ENCODE results near the gene ZNF605.
"Not testable (repeated sequence)": the region's sequence is repeated elsewhere in the genome, so short reads cannot be mapped to it uniquely, and the experiment has no call there.

ZNF605 gene

GRCh38 chr12:132922676-132923075, 33.4 kb downstream of the ZNF605 start:
- Histone ChIP-seq H3K36me3 (peaks cover 12% of the 10 kb centered on the region), H3K27ac (no peak overlapping the region), H3K4me3 (ENCODE audit: low read depth, low read length) (no peak overlapping the region), H3K27me3 (ENCODE audit: insufficient read depth, low read depth, severe bottlenecking) (no peaks in the 10 kb centered on the region), H3K9me3 (ENCODE audit: severe bottlenecking) (peaks cover 59% of the 10 kb centered on the region)
- TF ChIP-seq, protein P1, sequence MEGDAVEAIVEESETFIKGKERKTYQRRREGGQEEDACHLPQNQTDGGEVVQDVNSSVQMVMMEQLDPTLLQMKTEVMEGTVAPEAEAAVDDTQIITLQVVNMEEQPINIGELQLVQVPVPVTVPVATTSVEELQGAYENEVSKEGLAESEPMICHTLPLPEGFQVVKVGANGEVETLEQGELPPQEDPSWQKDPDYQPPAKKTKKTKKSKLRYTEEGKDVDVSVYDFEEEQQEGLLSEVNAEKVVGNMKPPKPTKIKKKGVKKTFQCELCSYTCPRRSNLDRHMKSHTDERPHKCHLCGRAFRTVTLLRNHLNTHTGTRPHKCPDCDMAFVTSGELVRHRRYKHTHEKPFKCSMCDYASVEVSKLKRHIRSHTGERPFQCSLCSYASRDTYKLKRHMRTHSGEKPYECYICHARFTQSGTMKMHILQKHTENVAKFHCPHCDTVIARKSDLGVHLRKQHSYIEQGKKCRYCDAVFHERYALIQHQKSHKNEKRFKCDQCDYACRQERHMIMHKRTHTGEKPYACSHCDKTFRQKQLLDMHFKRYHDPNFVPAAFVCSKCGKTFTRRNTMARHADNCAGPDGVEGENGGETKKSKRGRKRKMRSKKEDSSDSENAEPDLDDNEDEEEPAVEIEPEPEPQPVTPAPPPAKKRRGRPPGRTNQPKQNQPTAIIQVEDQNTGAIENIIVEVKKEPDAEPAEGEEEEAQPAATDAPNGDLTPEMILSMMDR (IDR thresholded peaks at IDR 0.05; ENCODE audit: low read depth, low read length), result no peak
- no peak for DNase-seq

DNA sequence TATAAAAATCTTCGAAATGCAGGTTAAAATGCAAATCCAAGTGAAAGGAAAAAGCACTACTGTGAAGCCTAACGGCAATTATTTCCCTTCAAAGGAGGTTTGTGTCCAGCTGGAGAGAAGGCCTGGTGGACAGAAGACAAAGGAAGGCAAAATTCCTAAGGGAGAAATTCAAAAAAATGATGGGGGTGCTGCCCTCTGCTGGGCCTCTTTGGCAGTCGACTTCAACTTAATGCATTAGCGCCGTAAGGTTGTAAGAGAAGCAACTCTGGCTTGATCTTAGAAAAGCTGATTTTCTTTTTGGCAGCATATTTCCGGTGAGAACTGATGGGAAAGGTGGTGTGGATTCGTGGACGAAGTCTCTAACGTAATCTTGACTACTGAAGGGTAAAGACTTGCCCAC, 34.4 kb downstream of the ZNF605 start:
- Histone ChIP-seq H3K36me3 (peaks cover 11% of the 10 kb centered on the region), H3K4me3 (ENCODE audit: low read depth, low read length) (no peak overlapping the region), H3K27ac (no peak overlapping the region), H3K27me3 (ENCODE audit: insufficient read depth, low read depth, severe bottlenecking) (no peaks in the 10 kb centered on the region), H3K9me3 (ENCODE audit: severe bottlenecking) (peaks cover 53% of the 10 kb centered on the region)
- TF ChIP-seq, protein P1 (IDR thresholded peaks at IDR 0.05; ENCODE audit: low read depth, low read length), result peak; percentile 57
- DNase-seq, result peak; percentile 18

DNA sequence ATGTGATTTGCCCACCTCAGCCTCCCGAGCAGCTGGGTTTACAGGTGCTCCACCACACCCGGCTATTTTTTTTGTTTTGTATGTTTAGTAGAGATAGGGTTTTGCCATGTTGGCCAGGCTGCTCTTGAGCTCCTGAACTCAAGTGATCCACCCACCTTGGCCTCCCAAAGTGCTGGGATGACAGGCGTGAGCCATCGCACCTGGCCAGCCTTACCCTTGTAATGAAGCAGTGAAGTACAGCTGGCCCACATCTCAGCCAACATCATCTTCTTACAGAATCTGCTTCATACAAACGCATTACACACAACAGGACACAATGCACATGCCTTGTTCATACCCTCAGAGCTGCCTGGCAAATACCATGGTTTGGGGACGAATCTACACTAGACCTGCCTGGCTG, 37.4 kb downstream of the ZNF605 start:
- Histone ChIP-seq H3K36me3 (no peaks in the 10 kb centered on the region), H3K4me3 (ENCODE audit: low read depth, low read length) (no peak overlapping the region), H3K9me3 (ENCODE audit: severe bottlenecking) (peaks cover 33% of the 10 kb centered on the region), H3K27me3 (ENCODE audit: insufficient read depth, low read depth, severe bottlenecking) (no peaks in the 10 kb centered on the region), H3K27ac (no peak overlapping the region)
- TF ChIP-seq, protein P1 (IDR thresholded peaks at IDR 0.05; ENCODE audit: low read depth, low read length), result no peak
- DNase-seq, result no peak

DNA sequence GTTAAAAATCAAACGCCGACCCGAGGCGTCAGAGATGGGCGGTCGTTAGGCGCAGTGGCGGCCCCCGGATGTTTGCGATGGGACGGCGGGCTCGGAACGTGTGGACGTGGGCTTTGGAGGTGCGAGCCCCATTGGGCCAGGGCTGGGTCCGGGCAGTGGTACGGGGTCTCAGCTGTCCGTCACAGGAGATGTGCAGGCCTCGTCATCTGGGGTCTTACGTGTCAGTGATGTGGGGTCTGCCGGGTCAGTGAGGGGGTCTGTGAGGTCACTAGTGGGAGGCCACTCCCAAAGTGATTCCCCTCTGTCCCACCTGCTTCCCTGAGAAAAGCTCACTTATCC, 47.1 kb downstream of the ZNF605 start:
- no peaks in the 10 kb centered on the region for H3K27me3 ChIP-seq (ENCODE audit: insufficient read depth, low read depth, severe bottlenecking)
- TF ChIP-seq, protein P1 (IDR thresholded peaks at IDR 0.05; ENCODE audit: low read depth, low read length), result no peak
- DNase-seq, result no peak
- no peaks in the 10 kb centered on the region for H3K36me3 ChIP-seq
- H3K27ac ChIP-seq, result peak overlapping the region; percentile 62
- peaks cover 4% of the 10 kb centered on the region for H3K9me3 ChIP-seq (ENCODE audit: severe bottlenecking)
- H3K4me3 ChIP-seq (ENCODE audit: low read depth, low read length), result peak overlapping the region; percentile 78

GRCh38 chr12:132908145-132909029, 47.7 kb downstream of the ZNF605 start:
- peaks cover 4% of the 10 kb centered on the region for H3K9me3 ChIP-seq (ENCODE audit: severe bottlenecking)

DNA sequence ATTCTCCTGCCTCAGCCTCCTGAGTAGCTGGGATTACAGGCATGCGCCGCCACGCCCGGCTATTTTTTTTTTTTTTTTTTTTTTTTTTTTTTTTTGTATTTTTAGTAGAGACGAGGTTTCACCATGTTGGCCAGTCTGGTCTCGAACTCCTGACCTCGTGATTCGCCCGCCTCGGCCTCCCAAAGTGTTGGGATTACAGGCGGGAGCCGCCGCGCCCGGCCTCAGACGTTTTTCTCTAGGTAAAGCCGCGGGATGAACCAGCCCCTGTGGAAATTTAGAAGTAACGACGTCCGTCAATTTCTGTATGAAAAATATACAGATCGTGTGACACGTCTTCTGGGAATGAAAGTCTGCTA, 48.3 kb downstream of the ZNF605 start:
- Histone ChIP-seq H3K27ac (peak overlapping the region; percentile 49), H3K4me3 (ENCODE audit: low read depth, low read length) (peak overlapping the region; percentile 78)
- not testable (repeated sequence) for H3K27me3 ChIP-seq (ENCODE audit: insufficient read depth, low read depth, severe bottlenecking); DNase-seq; H3K36me3 ChIP-seq; H3K9me3 ChIP-seq (ENCODE audit: severe bottlenecking)

More at GRCh38 chr12:132908145-132909029, 47.7 kb downstream of the ZNF605 start:
- TF ChIP-seq, protein P1 (IDR thresholded peaks at IDR 0.05; ENCODE audit: low read depth, low read length), result no peak
- no peaks in the 10 kb centered on the region for H3K36me3 ChIP-seq
- DNase-seq, result peak; percentile 99
- H3K27me3 ChIP-seq (ENCODE audit: insufficient read depth, low read depth, severe bottlenecking), result no peaks in the 10 kb centered on the region
- peak overlapping the region; percentile 62 for H3K27ac ChIP-seq
- H3K4me3 ChIP-seq (ENCODE audit: low read depth, low read length), result peak overlapping the region; percentile 78

Data from WERI-Rb-1 (cell line).